Heart right ventricle (tissue), 16 donors: ENCODE data around the gene FBXL13. TPM values are rescaled to one million over a fixed set of nuclear protein-coding genes. Genes with fewer than 3 reads are reported as not detected.

Experiments used
- ATAC-seq, 8 donors: fragments of 200-7000 bp; cut with Tn5 transposase; one replicate each; pipeline ENCODE4 v1.9.1; 2020; ENCODE audit warnings: mild to moderate bottlenecking in 8 of 8, moderate library complexity in 8 of 8, moderate number of reproducible peaks in 1 of 8
- DNase-seq, 2 donors: peaks; one replicate each; pipeline ENCODE4 v3.0.0-alpha.2; 2020
- H3K27ac ChIP-seq, 10 donors: fragments of 200-600 bp; sonication (generic) in 2 of 10; one replicate each; pipeline versions ENCODE4 v1.5.0 to v1.8.0; 2020 to 2022; ENCODE audit warnings: mild to moderate bottlenecking in 3 of 10
- H3K27me3 ChIP-seq, 7 donors: fragments of 200-600 bp; one replicate each; pipeline ENCODE4 v1.8.0; 2021 to 2022; ENCODE audit warnings: mild to moderate bottlenecking in 2 of 7
- H3K36me3 ChIP-seq, 9 donors: fragments of 200-600 bp; sonication (generic) in 1 of 9; one replicate each; pipeline versions ENCODE4 v1.5.0 to v1.8.0; 2020 to 2022; ENCODE audit warnings: mild to moderate bottlenecking in 2 of 9
- H3K4me1 ChIP-seq, 9 donors: fragments of 200-600 bp; sonication (generic) in 1 of 9; one replicate each; pipeline versions ENCODE4 v1.5.0 to v1.8.0; 2020 to 2022; ENCODE audit warnings: mild to moderate bottlenecking in 4 of 9
- H3K4me3 ChIP-seq, 10 donors: fragments of 200-600 bp; sonication (generic) in 2 of 10; one replicate each; pipeline versions ENCODE4 v1.5.0 to v1.8.0; 2020 to 2022; ENCODE audit warnings: mild to moderate bottlenecking in 7 of 10, moderate library complexity in 2 of 10
- H3K9me3 ChIP-seq, 11 donors: fragments of 200-600 bp in 10 of 11; sonication (generic) in 2 of 11; one replicate each; pipeline versions ENCODE4 v1.5.0 to v1.8.0; 2013 to 2022; ENCODE audit warnings: mild to moderate bottlenecking in 2 of 11, control low read depth in 1 of 11, moderate library complexity in 1 of 11
- CTCF ChIP-seq, 9 donors: fragments of 200-600 bp; sonication (generic) in 2 of 9; IDR thresholded peaks; one replicate each; pipeline versions ENCODE4 v1.5.0 to v1.8.0; 2021 to 2022; ENCODE audit warnings: antibody characterized with exemption in 9 of 9, mild to moderate bottlenecking in 5 of 9, moderate library complexity in 1 of 9
- WGBS, 2 donors: extraction: QIAGEN DNeasy Blood & Tissue Kit; methylation state at CpG; one replicate each; pipeline ENCODE4 v1.1.7; 2013; ENCODE audit warnings: inconsistent platforms in 1 of 2; 5-methylcytosine and 5-hydroxymethylcytosine counted together
- intact Hi-C, 10 donors: fragments of 100-400 bp; cut with DNase I; formaldehyde crosslinking; loops; one replicate each; pipeline versions ENCODE4 v1.11.1 to v1.14.2; 2022
- polyA plus RNA-seq, 2 donors: library from polyadenylated mRNA; stranded (reverse); fragments of 200-250 nt; gene quantifications; one replicate each; pipeline ENCODE4 v1.2.3, GENCODE V29; 2013
- total RNA-seq, 10 donors: library from RNA; stranded (reverse); fragmentation: NEBNext Ultra II Directional in 3 of 10; extraction: Animal tissue kit (Norgen Biotek cat#: 25700) in 3 of 10; gene quantifications; one replicate each; pipeline versions ENCODE4 v1.2.1 to v1.2.4, GENCODE V29; 2021 to 2023
- donor health status: Arrhythmogenic right ventricular cardiomyopathy.
- donor health status: ischemic (EF 13 %, LVEDD 7.1; RV severe dilation, severe dysfunction).
- donor health status: healthy with polysubstance abuse.
- donor health status: DM: no; HTN: yes; CAD: no.
- donor health status: DM: no; HTN: no; CAD: no.
- donor health status: ischemic (EF 25% LVEDD 6.9; RV normal size, moderate dysfunction).
- donor health status: ischemic (EF 25% LVEDD 5.7; RV mildly dilated, moderate dysfunction).
- donor health status: healthy.
- donor health status: DM: yes; HTN: yes; CAD: no.
- donor health status: Ischemic cardiomyopathy.
- donor health status: ischemic (EF 35%, LVEDD 5.7; RV mildly dilated, moderate dysfunction).
- donor health status: nonischemic (EF 11% LVEDD 7.7; RV severe dilation, severe dysfunction).
- donor health status: DM: yes; HTN: yes; CAD: no.
- donor health status: PGD.
- donor health status: ischemic (EF 29% LVEDD 5.4; RV normal size, mild dysfunction).
- donor health status: nonischemic (EF 23%, LVEDD 6.1; RV moderate dilation, normal function).

FBXL13 gene
- total and polyA plus RNA-seq, 12 donors, result 0.12 to 0.87 (median 0.45) TPM; not detected in 1

GRCh38 chr7:102898532-102898859 lies 176.1 kb downstream of the FBXL13 start:
- ATAC-seq, result no peak
- Histone ChIP-seq H3K9me3 (peaks cover 0 to 3% (median 0%) of the 10 kb centered on the region in 11 donors), H3K27ac (peak overlapping the region in 1 of 10 donors; percentile 29), H3K36me3 (no peaks in the 10 kb centered on the region), H3K4me3 (no peak overlapping the region), H3K4me1 (peaks cover 0 to 39% (median 26%) of the 10 kb centered on the region in 9 donors), H3K27me3 (no peaks in the 10 kb centered on the region)
- WGBS, 2 donors, result 87 to 90% methylated on average over 5 of the region's 5 CpGs
- TF ChIP-seq CTCF (IDR thresholded peaks at IDR 0.05), result no peak
- intact Hi-C loops, result no loop called here
- no peak for DNase-seq

- WGBS, 2 donors, result 82 to 88% methylated on average over 5 of the region's 5 CpGs
These were observed 176.6 kb downstream of the FBXL13 start for GRCh38 chr7:102897856-102898531.

DNA sequence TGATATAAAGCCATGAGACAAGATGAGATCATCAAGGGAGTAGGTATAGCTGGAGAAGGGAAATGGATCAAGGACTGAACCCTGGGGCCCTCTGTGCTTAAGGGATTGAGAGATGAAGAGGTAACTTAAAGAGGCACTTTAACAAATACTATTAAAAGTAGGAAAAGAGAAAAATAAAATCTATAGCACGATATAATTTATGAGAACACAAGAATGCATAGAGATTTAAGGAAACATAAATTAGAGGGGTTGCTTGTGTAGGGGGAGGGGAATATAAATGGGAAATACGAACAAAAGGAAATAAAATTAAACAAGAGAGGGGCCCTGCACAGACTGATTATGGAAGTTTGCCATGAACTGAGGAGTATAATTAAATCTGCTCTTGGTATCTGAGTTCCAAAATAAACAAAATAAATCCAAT lies 177.4 kb downstream of the FBXL13 start:
- WGBS, 2 donors, result 33 to 37% methylated on average over 2 of the region's 2 CpGs
- H3K36me3 ChIP-seq, result no peaks in the 10 kb centered on the region
- H3K4me3 ChIP-seq, result no peak overlapping the region
- H3K4me1 ChIP-seq, result peaks cover 0 to 51% (median 38%) of the 10 kb centered on the region in 9 donors
- H3K27ac ChIP-seq, result peak overlapping the region in 4 of 10 donors; percentile 26 to 62 (median 51)
- DNase-seq (no peak), ATAC-seq (no peak)
- no peaks in the 10 kb centered on the region for H3K9me3 ChIP-seq
- no peaks in the 10 kb centered on the region for H3K27me3 ChIP-seq
- TF ChIP-seq CTCF (IDR thresholded peaks at IDR 0.05), result no peak
- intact Hi-C loops, result no loop called here

More at GRCh38 chr7:102897856-102898531, 176.6 kb downstream of the FBXL13 start:
- TF ChIP-seq CTCF (IDR thresholded peaks at IDR 0.05), result no peak
- H3K4me1 ChIP-seq, result peaks cover 0 to 43% (median 30%) of the 10 kb centered on the region in 9 donors
- H3K27me3 ChIP-seq, result no peaks in the 10 kb centered on the region
- H3K9me3 ChIP-seq, result no peaks in the 10 kb centered on the region
- H3K27ac ChIP-seq, result peak overlapping the region in 5 of 10 donors; percentile 3 to 51 (median 27)
- DNase-seq (no peak), ATAC-seq (no peak)
- no peak overlapping the region for H3K4me3 ChIP-seq
- intact Hi-C loops, result no loop called here
- no peaks in the 10 kb centered on the region for H3K36me3 ChIP-seq

GRCh38 chr7:102896585-102896984 lies 178.0 kb downstream of the FBXL13 start:
- no peak for TF ChIP-seq CTCF (IDR thresholded peaks at IDR 0.05)
- H3K4me3 ChIP-seq, result no peak overlapping the region
- no peaks in the 10 kb centered on the region for H3K9me3 ChIP-seq
- H3K36me3 ChIP-seq, result no peaks in the 10 kb centered on the region
- peak overlapping the region in 7 of 10 donors; percentile 5 to 62 (median 51) for H3K27ac ChIP-seq
- peaks cover 0 to 58% (median 44%) of the 10 kb centered on the region in 9 donors for H3K4me1 ChIP-seq
- intact Hi-C loops, result no loop called here
- ATAC-seq (no peak), DNase-seq (no peak)
- no peaks in the 10 kb centered on the region for H3K27me3 ChIP-seq
